A549 (cell line): ENCODE data around the gene GPM6B. TPM values are rescaled to one million over a fixed set of nuclear protein-coding genes. Genes with fewer than 3 reads are reported as not detected.

Experiments used
- ATAC-seq, 2 experiments: fragments of 200-7000 bp in 1 of 2; fragments of >200 bp in 1 of 2; cut with Nextera tagmentation in 1 of 2; cut with Tn5 transposase in 1 of 2; 3 replicates each; pipeline versions ENCODE4 v1.8.0 to v1.9.1; 2018 to 2020; ENCODE audit warnings: mild to moderate bottlenecking in 1 of 2, moderate library complexity in 1 of 2
- CTCF ChIA-PET: fragments of 300-600 bp; sonication (Branson Sonifier 250); formaldehyde crosslinking; extraction: SDS; loops from one replicate; lab custom pipeline; 2021; ENCODE audit warnings: antibody characterized with exemption, inconsistent platforms; lab: Yijun Ruan, JAX
- POLR2A ChIA-PET: fragments of 350-600 bp; formaldehyde crosslinking; extraction: SDS; loops from one replicate; lab custom pipeline; 2021; ENCODE audit warnings: antibody characterized with exemption, inconsistent platforms; lab: Yijun Ruan, JAX
- DNase-seq, 2 experiments: peaks; one replicate each; pipeline versions ENCODE4 v3.0.0 to v3.0.0-alpha.2; 2011 to 2016; ENCODE audit warnings: low read depth in 1 of 2, low spot score in 1 of 2
- FAIRE-seq: peaks from 2 replicates; lab custom pipeline; 2011; peaks lifted over from hg19 to GRCh38; lab: Jason Lieb, UNC
- H3K27ac ChIP-seq, 2 experiments: fragments of >200 bp; sonication (Bioruptor Twin); formaldehyde crosslinking; 3 replicates each; pipeline ENCODE4 v1.5.1; 2016 to 2017
- H3K4me1 ChIP-seq: fragments of >200 bp; sonication (Bioruptor Twin); formaldehyde crosslinking; 3 replicates; pipeline ENCODE4 v1.6.1; 2016
- H3K4me2 ChIP-seq: fragments of >200 bp; sonication (Bioruptor Twin); formaldehyde crosslinking; 3 replicates; pipeline ENCODE4 v1.6.1; 2016
- H3K4me3 ChIP-seq: fragments of >200 bp; sonication (Bioruptor Twin); formaldehyde crosslinking; 3 replicates; pipeline ENCODE4 v1.5.1; 2016
- H3K9me3 ChIP-seq: fragments of >200 bp; sonication (Bioruptor Twin); formaldehyde crosslinking; 3 replicates; pipeline ENCODE4 v1.6.1; 2016
- CHD4 ChIP-seq: fragments of 200-600 bp; sonication (generic); IDR thresholded peaks from 2 replicates; pipeline ENCODE4 v1.6.1; 2016; ENCODE audit warnings: antibody characterized with exemption, mild to moderate bottlenecking, borderline replicate concordance
- EHMT2 ChIP-seq: fragments of 200-600 bp; sonication (generic); IDR thresholded peaks from 2 replicates; pipeline ENCODE4 v1.6.1; 2016; ENCODE audit warnings: antibody characterized with exemption, low read depth, mild to moderate bottlenecking, moderate library complexity
- FOSL2 ChIP-seq, 2 experiments: fragments of 450-650 bp in 1 of 2; fragments of >200 bp in 1 of 2; sonication (Bioruptor Twin) in 1 of 2; formaldehyde crosslinking; IDR thresholded peaks; 2 replicates each; pipeline versions ENCODE4 v1.5.0 to v1.6.1; 2016 to 2020; ENCODE audit warnings: mild to moderate bottlenecking in 1 of 2, moderate library complexity in 1 of 2
- GATA3 ChIP-seq: IDR thresholded peaks from 2 replicates; pipeline ENCODE4 v1.6.1; 2012; ENCODE audit warnings: borderline replicate concordance
- HDAC2 ChIP-seq: fragments of 200-600 bp; sonication (generic); IDR thresholded peaks from 2 replicates; pipeline ENCODE4 v1.6.1; 2016
- HOXB5 ChIP-seq: fragments of 250-450 bp; sonication (Bioruptor Pico); IDR thresholded peaks from 2 replicates; pipeline ENCODE4 v1.5.0; 2020; ENCODE audit warnings: mild to moderate bottlenecking, moderate library complexity
- MAFK ChIP-seq: fragments of 450-650 bp; IDR thresholded peaks from 2 replicates; pipeline ENCODE4 v1.6.1; 2014; ENCODE audit not compliant: partially characterized antibody
- MAX ChIP-seq: IDR thresholded peaks from 2 replicates; pipeline ENCODE4 v1.6.1; 2012
- MAZ ChIP-seq: fragments of 150-350 bp; IDR thresholded peaks from 2 replicates; pipeline ENCODE4 v1.6.1; 2014; ENCODE audit warnings: antibody characterized with exemption, low read depth, low read length, borderline replicate concordance
- NFE2L2 ChIP-seq: fragments of 150-350 bp; conservative IDR thresholded peaks from 2 replicates; pipeline ENCODE4 v1.6.1; 2014; ENCODE audit warnings: low read length
- NPAS2 ChIP-seq: fragments of 250-450 bp; sonication (Bioruptor Pico); IDR thresholded peaks from 2 replicates; pipeline ENCODE4 v1.8.0; 2022; ENCODE audit warnings: mild to moderate bottlenecking, moderate library complexity, borderline replicate concordance
- PHF8 ChIP-seq: fragments of 200-600 bp; sonication (generic); IDR thresholded peaks from 2 replicates; pipeline ENCODE4 v1.6.1; 2016; ENCODE audit warnings: low read depth, mild to moderate bottlenecking, antibody characterized with exemption, moderate library complexity, borderline replicate concordance
- RCOR1 ChIP-seq: fragments of 150-350 bp; IDR thresholded peaks from 2 replicates; pipeline ENCODE4 v1.6.1; 2014; ENCODE audit warnings: antibody characterized with exemption, low read length, low read depth
- RFX5 ChIP-seq: fragments of 450-650 bp; IDR thresholded peaks from 2 replicates; pipeline ENCODE4 v1.7.1; 2014; ENCODE audit warnings: antibody characterized with exemption, mild to moderate bottlenecking, moderate library complexity
- TFCP2L1 ChIP-seq: fragments of 250-450 bp; sonication (Bioruptor Pico); IDR thresholded peaks from 2 replicates; pipeline ENCODE4 v1.5.0; 2021; ENCODE audit warnings: mild to moderate bottlenecking
- ZFP36 ChIP-seq: fragments of 450-650 bp; IDR thresholded peaks from 2 replicates; pipeline ENCODE4 v1.6.1; 2014; ENCODE audit warnings: borderline replicate concordance; ENCODE audit not compliant: partially characterized antibody
- ZNF302 ChIP-seq: fragments of 250-450 bp; sonication (Bioruptor Pico); IDR thresholded peaks from 2 replicates; pipeline ENCODE4 v1.9.0; 2021; ENCODE audit warnings: inconsistent platforms, mild to moderate bottlenecking, moderate library complexity
- WGBS: methylation state at CpG from one replicate; pipeline ENCODE4 v1.1.6; 2017; ENCODE audit errors: missing lambda C conversion rate; 5-methylcytosine and 5-hydroxymethylcytosine counted together
- polyA plus RNA-seq, 4 experiments: library from polyadenylated mRNA; depleted of rRNA in 3 of 4; stranded (reverse); fragments of >200 nt; fragmentation: RNase III in 1 of 4; extraction: RNeasy Plus Mini Kit Qiagen cat#74134 plus additional on column Dnase treatment in 1 of 4; gene quantifications; 2 replicates in 3 of 4; 3 replicates in 1 of 4; pipeline ENCODE4 v1.2.3, GENCODE V29; 2011 to 2017
- TF ChIP-seq, protein P1 (sequence below): fragments of >200 bp; sonication (Bioruptor Twin); formaldehyde crosslinking; IDR thresholded peaks from 3 replicates; pipeline ENCODE4 v1.5.1; 2016

Gene GPM6B
- polyA plus RNA-seq, 2 of the 4 experiments (the other 2 are of a cell fraction), result 0.05 to 0.10 TPM

GRCh38 chrX:13863324-13863723 lies 46.4 kb upstream of the GPM6B start:
- no peak for ATAC-seq
- no peak overlapping the region for H3K4me2 ChIP-seq
- no peak for DNase-seq
- H3K4me1 ChIP-seq, result no peaks in the 10 kb centered on the region
- H3K9me3 ChIP-seq, result no peaks in the 10 kb centered on the region
- H3K4me3 ChIP-seq, result no peak overlapping the region
- POLR2A ChIA-PET, result interaction anchor here (0.6 kb wide), 1 partner anchor 352 kb away, joined by 6 read pairs; no protein-coding TSS in a partner anchor
- no peak overlapping the region for H3K27ac ChIP-seq
- FAIRE-seq, result no peak
- TF ChIP-seq GATA3 (no peak), ZNF302 (CRISPR knock-in tag) (no peak), HDAC2 (no peak), CHD4 (no peak), TFCP2L1 (CRISPR knock-in tag) (no peak), EHMT2 (no peak), PHF8 (no peak), MAZ (no peak), MAX (no peak), FOSL2 (IDR thresholded peaks at IDR 0.05) (no peak), FOSL2 (CRISPR knock-in tag; IDR thresholded peaks at IDR 0.05) (no peak), NPAS2 (CRISPR knock-in tag) (no peak), HOXB5 (CRISPR knock-in tag) (no peak), RCOR1 (no peak), MAFK (no peak)
- TF ChIP-seq, protein P1, sequence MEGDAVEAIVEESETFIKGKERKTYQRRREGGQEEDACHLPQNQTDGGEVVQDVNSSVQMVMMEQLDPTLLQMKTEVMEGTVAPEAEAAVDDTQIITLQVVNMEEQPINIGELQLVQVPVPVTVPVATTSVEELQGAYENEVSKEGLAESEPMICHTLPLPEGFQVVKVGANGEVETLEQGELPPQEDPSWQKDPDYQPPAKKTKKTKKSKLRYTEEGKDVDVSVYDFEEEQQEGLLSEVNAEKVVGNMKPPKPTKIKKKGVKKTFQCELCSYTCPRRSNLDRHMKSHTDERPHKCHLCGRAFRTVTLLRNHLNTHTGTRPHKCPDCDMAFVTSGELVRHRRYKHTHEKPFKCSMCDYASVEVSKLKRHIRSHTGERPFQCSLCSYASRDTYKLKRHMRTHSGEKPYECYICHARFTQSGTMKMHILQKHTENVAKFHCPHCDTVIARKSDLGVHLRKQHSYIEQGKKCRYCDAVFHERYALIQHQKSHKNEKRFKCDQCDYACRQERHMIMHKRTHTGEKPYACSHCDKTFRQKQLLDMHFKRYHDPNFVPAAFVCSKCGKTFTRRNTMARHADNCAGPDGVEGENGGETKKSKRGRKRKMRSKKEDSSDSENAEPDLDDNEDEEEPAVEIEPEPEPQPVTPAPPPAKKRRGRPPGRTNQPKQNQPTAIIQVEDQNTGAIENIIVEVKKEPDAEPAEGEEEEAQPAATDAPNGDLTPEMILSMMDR, result no peak
- WGBS, result 20% methylated on average over 3 of the region's 3 CpGs
- CTCF ChIA-PET, result no interaction called here

- DNase-seq, result no peak
- CTCF ChIA-PET, result interaction anchor here (0.5 to 1.2 kb wide), 3 partner anchors 30 to 1159 kb away, joined by 3 to 4 read pairs (median 3); no protein-coding TSS in a partner anchor
- WGBS, result 0% methylated on average over 1 of the region's 1 CpG
These were observed 42.8 kb upstream of the GPM6B start for GRCh38 chrX:13859724-13860123.

GRCh38 chrX:13857804-13858203 lies 40.9 kb upstream of the GPM6B start:
- CTCF ChIA-PET, result no interaction called here
- no peak for FAIRE-seq
- ATAC-seq, result no peak
- TF ChIP-seq, protein P1, result no peak
- DNase-seq, result no peak
- H3K27ac ChIP-seq, result no peak overlapping the region
- H3K9me3 ChIP-seq, result no peaks in the 10 kb centered on the region
- no peaks in the 10 kb centered on the region for H3K4me1 ChIP-seq
- H3K4me3 ChIP-seq, result no peak overlapping the region
- POLR2A ChIA-PET, result no interaction called here
- no peak overlapping the region for H3K4me2 ChIP-seq
- WGBS, result 79% methylated on average over 2 of the region's 2 CpGs

More at GRCh38 chrX:13859724-13860123, 42.8 kb upstream of the GPM6B start:
- peak; percentile 18 for FAIRE-seq
- H3K4me2 ChIP-seq, result no peak overlapping the region
- no peak overlapping the region for H3K27ac ChIP-seq
- ATAC-seq, result no peak
- no peak for TF ChIP-seq NPAS2 (CRISPR knock-in tag)
- no peak for TF ChIP-seq NFE2L2
- no peak for TF ChIP-seq CHD4
- TF ChIP-seq MAX, result no peak
- TF ChIP-seq RFX5, result no peak
- no peak for TF ChIP-seq HDAC2
- TF ChIP-seq ZFP36, result no peak
- TF ChIP-seq, all 56 proteins: peak for 0
- Histone ChIP-seq H3K4me3 (no peak overlapping the region), H3K9me3 (no peaks in the 10 kb centered on the region), H3K4me1 (no peaks in the 10 kb centered on the region)
- POLR2A ChIA-PET, result no interaction called here
